K562 (cell line): Measurements from ENCODE around the gene GBX1. TPM values are rescaled to one million over a fixed set of nuclear protein-coding genes. Genes with fewer than 3 reads are reported as not detected.

Experiments
- CREM ChIP-seq: IDR thresholded peaks from 2 replicates; pipeline ENCODE4 v1.6.1; 2014; ENCODE audit warnings: antibody characterized with exemption, low read depth
- E2F3 ChIP-seq: fragments of 250-450 bp; sonication (Bioruptor Pico); IDR thresholded peaks from 2 replicates; pipeline ENCODE4 v1.4.0; 2020; ENCODE audit warnings: mild to moderate bottlenecking
- MEF2D ChIP-seq: conservative IDR thresholded peaks from 2 replicates; pipeline ENCODE4 v1.6.1; 2016; ENCODE audit warnings: low read depth, missing genetic modification characterization, missing compliant biosample characterization
- PHB2 ChIP-seq: fragments of 450-650 bp; IDR thresholded peaks from 2 replicates; pipeline ENCODE4 v1.6.1; 2017; ENCODE audit warnings: low read depth
- SMARCC2 ChIP-seq: fragments of 450-650 bp; IDR thresholded peaks from 2 replicates; pipeline ENCODE4 v1.6.1; 2017; ENCODE audit warnings: antibody characterized with exemption, moderate library complexity, mild to moderate bottlenecking, low read depth
- SRSF9 ChIP-seq: fragments of 200-400 bp; formaldehyde crosslinking; IDR thresholded peaks from 2 replicates; pipeline ENCODE4 v1.6.1; 2017; ENCODE audit warnings: low read depth, low read length, borderline replicate concordance
- TFAP4 ChIP-seq: sonication (generic); formaldehyde crosslinking; IDR thresholded peaks from 2 replicates; pipeline ENCODE4 v1.8.0; 2022; ENCODE audit warnings: missing genetic modification reagents, mild to moderate bottlenecking, moderate library complexity, borderline replicate concordance
- WHSC1 ChIP-seq: IDR thresholded peaks from one replicate; pipeline ENCODE4 v1.6.1; 2012; ENCODE audit warnings: low read length, control low read depth, inconsistent platforms
- ZBTB11 ChIP-seq, 3 experiments: fragments of 200-800 bp in 1 of 3; fragments of 250-450 bp in 1 of 3; fragments of 450-650 bp in 1 of 3; sonication (Bioruptor Pico) in 1 of 3; sonication (Bioruptor generic) in 1 of 3; formaldehyde crosslinking in 1 of 3; IDR thresholded peaks; 2 replicates each; pipeline versions ENCODE4 v1.6.1 to v1.8.0; 2016 to 2022; ENCODE audit warnings: mild to moderate bottlenecking in 2 of 3, missing genetic modification characterization in 2 of 3, missing compliant biosample characterization in 1 of 3, moderate library complexity in 1 of 3
- ZMIZ1 ChIP-seq, 2 experiments: fragments of 150-350 bp in 1 of 2; IDR thresholded peaks; 2 replicates each; pipeline ENCODE4 v1.6.1; 2012 to 2016; ENCODE audit warnings: low read depth in 2 of 2, low read length in 2 of 2, mild to moderate bottlenecking in 1 of 2, moderate library complexity in 1 of 2
- ZNF224 ChIP-seq: sonication (generic); formaldehyde crosslinking; IDR thresholded peaks from 2 replicates; pipeline ENCODE4 v1.8.0; 2022; ENCODE audit warnings: mild to moderate bottlenecking, missing genetic modification reagents
- ZNF740 ChIP-seq, 3 experiments: fragments of 200-800 bp in 1 of 3; sonication (Bioruptor generic) in 1 of 3; sonication (generic) in 1 of 3; formaldehyde crosslinking in 1 of 3; IDR thresholded peaks; 2 replicates each; pipeline versions ENCODE4 v1.6.1 to v1.8.0; 2016 to 2022; ENCODE audit warnings: mild to moderate bottlenecking in 2 of 3, missing compliant biosample characterization in 2 of 3, missing genetic modification characterization in 2 of 3, missing genetic modification reagents in 1 of 3
- polyA plus RNA-seq, 8 experiments: library from polyadenylated mRNA; depleted of rRNA in 4 of 8; stranded (reverse) in 5 of 8; unstranded in 3 of 8; fragments of >200 nt; fragmentation: Nextera tagmentation in 2 of 8; fragmentation: Illumina TruSeq in 1 of 8; extraction: Ambion mirVana in 2 of 8; extraction: Trizol in 1 of 8; gene quantifications; 2 replicates each; pipeline versions ENCODE4 v1.2.1 to v1.2.3, GENCODE V29; 2011 to 2014; ENCODE audit warnings: inconsistent platforms in 1 of 8, missing spikeins in 1 of 8
- total RNA-seq, 7 experiments: library from RNA; depleted of rRNA in 6 of 7; stranded (reverse); fragments of >200 nt in 6 of 7; fragmentation: Illumina TruSeq in 2 of 7; extraction: Trizol in 2 of 7; gene quantifications; 2 replicates each; pipeline versions ENCODE4 v1.2.1 to v1.2.3, GENCODE V29; 2011 to 2021; ENCODE audit warnings: low replicate concordance in 1 of 7
- TF ChIP-seq, protein P1 (sequence below): sonication (generic); formaldehyde crosslinking; IDR thresholded peaks from 2 replicates; pipeline ENCODE4 v1.8.1; 2023; ENCODE audit warnings: mild to moderate bottlenecking, missing genetic modification reagents

The GBX1 gene
- total and polyA plus RNA-seq, 9 of the 15 experiments (the other 6 are each of a cell fraction or from before 2014, with no cell fraction given), result not detected

DNA sequence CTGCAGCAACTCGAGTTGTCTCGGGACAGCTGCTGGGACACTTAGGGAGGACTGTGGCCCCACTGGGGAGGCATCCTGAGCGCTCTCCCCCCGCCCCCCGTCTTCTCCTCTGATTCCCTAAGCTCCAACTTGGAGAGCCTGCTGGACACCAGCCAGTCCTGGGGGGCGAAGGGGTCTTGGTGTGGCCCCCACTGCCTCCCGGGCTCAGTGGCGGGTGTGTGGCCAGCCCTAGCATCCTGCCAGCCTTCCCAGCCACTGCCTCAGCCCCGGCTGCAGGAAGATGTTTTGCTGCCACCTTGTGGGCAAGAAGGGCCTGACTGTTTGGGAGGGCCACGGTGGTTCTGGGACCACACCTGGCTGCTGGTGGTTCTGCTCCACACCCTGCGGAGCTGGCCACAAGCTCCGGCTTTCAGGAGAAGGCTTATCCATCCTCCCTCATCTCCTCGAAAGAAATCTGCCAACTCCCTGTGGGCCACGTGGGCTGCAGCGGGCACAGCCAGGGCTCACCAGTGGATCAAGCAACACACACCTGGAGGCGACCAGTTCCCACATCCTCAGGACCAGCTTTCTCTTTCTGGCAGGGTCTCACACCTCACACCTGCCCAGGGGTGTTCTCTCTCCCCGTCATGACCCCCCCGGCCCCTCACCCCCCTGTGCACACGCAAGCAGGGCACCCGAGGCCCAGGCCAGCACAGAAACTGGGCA lies 56.4 kb downstream of the GBX1 start (continued):
- TF ChIP-seq ZBTB11 (CRISPR knock-in tag; IDR thresholded peaks at IDR 0.05) (no peak), SMARCC2 (no peak), TFAP4 (CRISPR knock-in tag) (peak; percentile 82; the same call in 1 of the 2 replicates), ZNF224 (CRISPR knock-in tag) (no peak), CREM (peak; percentile 49; the same call in 1 of the 2 replicates), WHSC1 (no peak), ZNF740 (CRISPR knock-in tag; IDR thresholded peaks at IDR 0.05) (no peak), ZNF740 (tag; IDR thresholded peaks at IDR 0.05) (no peak), MEF2D (no peak), SRSF9 (no peak), ZMIZ1 (IDR thresholded peaks at IDR 0.05; ENCODE audit: low read depth in 2 of 2, low read length in 2 of 2) (no peak), PHB2 (no peak), E2F3 (0 out of 2 replicates have a peak, but pooled peaks have one; percentile 30)
- TF ChIP-seq, protein P1, sequence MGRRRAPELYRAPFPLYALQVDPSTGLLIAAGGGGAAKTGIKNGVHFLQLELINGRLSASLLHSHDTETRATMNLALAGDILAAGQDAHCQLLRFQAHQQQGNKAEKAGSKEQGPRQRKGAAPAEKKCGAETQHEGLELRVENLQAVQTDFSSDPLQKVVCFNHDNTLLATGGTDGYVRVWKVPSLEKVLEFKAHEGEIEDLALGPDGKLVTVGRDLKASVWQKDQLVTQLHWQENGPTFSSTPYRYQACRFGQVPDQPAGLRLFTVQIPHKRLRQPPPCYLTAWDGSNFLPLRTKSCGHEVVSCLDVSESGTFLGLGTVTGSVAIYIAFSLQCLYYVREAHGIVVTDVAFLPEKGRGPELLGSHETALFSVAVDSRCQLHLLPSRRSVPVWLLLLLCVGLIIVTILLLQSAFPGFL, result 0 out of 2 replicates have a peak, but pooled peaks have one; percentile 76
